Right lobe of liver (tissue), 6 donors: ENCODE data around the gene ACVRL1. TPM values are rescaled to one million over a fixed set of nuclear protein-coding genes. Genes with fewer than 3 reads are reported as not detected.

Source experiments
- ATAC-seq, 4 donors: fragments of 200-7000 bp; cut with Tn5 transposase; one replicate each; pipeline ENCODE4 v1.9.1; 2020; ENCODE audit warnings: mild to moderate bottlenecking in 4 of 4, moderate library complexity in 4 of 4
- DNase-seq, 3 donors: peaks; one replicate each; pipeline ENCODE4 v3.0.0-alpha.2; 2020
- H3K27ac ChIP-seq, 3 donors: fragments of 200-600 bp; one replicate each; pipeline ENCODE4 v1.8.0; 2022
- H3K27me3 ChIP-seq, 2 donors: fragments of 200-600 bp; one replicate each; pipeline ENCODE4 v1.8.0; 2022
- H3K36me3 ChIP-seq, 4 donors: fragments of 200-600 bp; sonication (generic) in 1 of 4; one replicate each; pipeline versions ENCODE4 v1.5.1 to v1.8.0; 2017 to 2022; ENCODE audit warnings: control low read depth in 1 of 4
- H3K4me1 ChIP-seq, 4 donors: fragments of 200-600 bp; sonication (generic) in 1 of 4; one replicate each; pipeline versions ENCODE4 v1.5.1 to v1.8.0; 2017 to 2022; ENCODE audit warnings: control low read depth in 1 of 4
- H3K4me3 ChIP-seq, 3 donors: fragments of 200-600 bp; one replicate each; pipeline ENCODE4 v1.8.0; 2022
- H3K9me3 ChIP-seq, 4 donors: fragments of 200-600 bp; sonication (generic) in 1 of 4; one replicate each; pipeline versions ENCODE4 v1.5.1 to v1.8.0; 2017 to 2022; ENCODE audit warnings: control low read depth in 1 of 4
- POLR2A ChIP-seq: fragments of 450-650 bp; IDR thresholded peaks from one replicate; pipeline ENCODE4 v1.6.1; 2017; ENCODE audit warnings: antibody characterized with exemption, mild to moderate bottlenecking
- WGBS: methylation state at CpG from one replicate; pipeline ENCODE4 v1.1.6; 2018; ENCODE audit warnings: low coverage, low lambda C conversion rate; ENCODE audit not compliant: insufficient coverage; ENCODE audit errors: missing lambda C conversion rate; 5-methylcytosine and 5-hydroxymethylcytosine counted together
- intact Hi-C, 2 donors: fragments of 100-400 bp; cut with DNase I; formaldehyde crosslinking; loops; one replicate each; pipeline versions ENCODE4 v1.11.2 to v1.14.1; 2022
- total RNA-seq, 6 experiments: library from RNA; depleted of rRNA in 2 of 6; stranded (reverse); fragments of >200 nt in 2 of 6; fragmentation: NEBNext Ultra II Directional in 3 of 6; extraction: Animal tissue kit (Norgen Biotek cat#: 25700) in 3 of 6; gene quantifications; one replicate each; pipeline versions ENCODE4 v1.1.0 to v1.2.4, GENCODE V29; 2016 to 2023
- TF ChIP-seq, protein P1 (sequence below), 4 donors: fragments of 200-600 bp in 3 of 4; fragments of 450-650 bp in 1 of 4; IDR thresholded peaks; one replicate each; pipeline versions ENCODE4 v1.5.1 to v1.8.0; 2016 to 2022; ENCODE audit warnings: antibody characterized with exemption in 4 of 4, mild to moderate bottlenecking in 2 of 4
- donor health status: DM: no; HTN: yes; CAD: no.
- donor health status: DM: no; HTN: no; CAD: no.
- donor health status: DM: no; HTN: no; CAD: no.
- donor health status: DM: no; HTN: yes; CAD: no.
- donor health status: DM: no; HTN: yes; CAD: no.

Gene ACVRL1
- total RNA-seq, 6 experiments from 2014 or later = 2.9 to 10.7 (median 6.2) TPM

DNA sequence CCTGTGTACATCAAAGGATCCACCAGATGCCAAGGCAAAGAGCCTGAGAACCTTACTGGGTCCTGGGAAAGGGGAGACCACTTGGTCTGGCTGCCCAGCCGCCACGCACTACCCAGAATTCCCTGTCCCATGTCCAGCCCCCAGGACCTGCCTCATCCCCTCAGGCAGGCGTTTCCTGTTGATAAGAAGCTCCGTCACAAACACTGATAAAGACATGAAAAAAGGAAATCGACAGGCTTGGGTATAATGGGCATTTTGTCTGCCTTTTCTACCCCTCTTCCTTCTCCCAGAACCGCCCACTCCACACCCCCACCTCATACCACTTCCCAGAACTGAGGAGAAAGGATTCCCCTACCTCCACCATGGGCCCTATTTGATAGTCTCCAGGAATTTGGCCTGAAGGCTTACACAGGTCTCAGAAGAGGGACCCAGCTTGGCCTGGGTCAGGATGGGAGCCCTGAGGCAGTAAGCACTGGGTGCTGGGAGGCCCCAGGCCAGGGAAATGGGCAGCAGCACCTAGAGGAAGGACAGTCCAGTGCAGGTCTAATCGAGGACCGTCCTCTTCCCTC lies 18.8 kb downstream of the ACVRL1 start:
- peak; percentile 2 to 22 (median 8) for ATAC-seq
- Histone ChIP-seq H3K4me1 (peaks cover 0 to 31% (median 15%) of the 10 kb centered on the region in 4 donors), H3K27ac (peak overlapping the region; percentile 6 to 59 (median 34)), H3K27me3 (no peaks in the 10 kb centered on the region), H3K4me3 (no peak overlapping the region), H3K9me3 (no peaks in the 10 kb centered on the region), H3K36me3 (no peaks in the 10 kb centered on the region)
- 6% methylated on average over 2 of the region's 8 CpGs for WGBS
- DNase-seq = peak in 1 of 3 donors; percentile 52
- TF ChIP-seq, protein P1, sequence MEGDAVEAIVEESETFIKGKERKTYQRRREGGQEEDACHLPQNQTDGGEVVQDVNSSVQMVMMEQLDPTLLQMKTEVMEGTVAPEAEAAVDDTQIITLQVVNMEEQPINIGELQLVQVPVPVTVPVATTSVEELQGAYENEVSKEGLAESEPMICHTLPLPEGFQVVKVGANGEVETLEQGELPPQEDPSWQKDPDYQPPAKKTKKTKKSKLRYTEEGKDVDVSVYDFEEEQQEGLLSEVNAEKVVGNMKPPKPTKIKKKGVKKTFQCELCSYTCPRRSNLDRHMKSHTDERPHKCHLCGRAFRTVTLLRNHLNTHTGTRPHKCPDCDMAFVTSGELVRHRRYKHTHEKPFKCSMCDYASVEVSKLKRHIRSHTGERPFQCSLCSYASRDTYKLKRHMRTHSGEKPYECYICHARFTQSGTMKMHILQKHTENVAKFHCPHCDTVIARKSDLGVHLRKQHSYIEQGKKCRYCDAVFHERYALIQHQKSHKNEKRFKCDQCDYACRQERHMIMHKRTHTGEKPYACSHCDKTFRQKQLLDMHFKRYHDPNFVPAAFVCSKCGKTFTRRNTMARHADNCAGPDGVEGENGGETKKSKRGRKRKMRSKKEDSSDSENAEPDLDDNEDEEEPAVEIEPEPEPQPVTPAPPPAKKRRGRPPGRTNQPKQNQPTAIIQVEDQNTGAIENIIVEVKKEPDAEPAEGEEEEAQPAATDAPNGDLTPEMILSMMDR (IDR thresholded peaks at IDR 0.05) = no peak
- no peak for TF ChIP-seq POLR2A
- intact Hi-C loops = no loop called here

DNA sequence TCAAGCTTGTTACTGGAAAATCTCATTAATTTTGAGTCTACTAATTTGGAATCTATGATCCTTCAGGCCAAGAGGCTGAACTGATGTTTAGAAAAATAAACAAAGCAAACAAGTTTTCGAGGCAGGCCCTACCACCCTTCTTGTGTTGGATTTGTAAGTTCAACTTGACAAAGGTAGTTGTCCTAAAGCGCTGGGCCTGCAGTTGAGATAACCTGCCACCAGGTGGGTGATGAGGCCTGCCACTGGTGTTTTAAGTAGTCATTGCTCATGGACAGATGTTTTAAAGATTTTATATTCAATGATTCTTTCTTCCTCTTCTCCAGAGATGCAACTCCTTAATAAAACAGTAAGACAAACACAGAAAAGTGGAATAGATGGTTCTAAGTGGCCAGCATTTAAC lies 19.4 kb downstream of the ACVRL1 start:
- DNase-seq (peak in 2 of 3 donors; percentile 58 to 75), ATAC-seq (peak; percentile 41 to 62 (median 55))
- H3K4me3 ChIP-seq = no peak overlapping the region
- TF ChIP-seq, protein P1 (IDR thresholded peaks at IDR 0.05) = peak; percentile 66 to 80 (median 76)
- TF ChIP-seq POLR2A = no peak
- no peaks in the 10 kb centered on the region for H3K27me3 ChIP-seq
- WGBS = 57% methylated on average over 2 of the region's 2 CpGs
- no peaks in the 10 kb centered on the region for H3K9me3 ChIP-seq
- intact Hi-C loops = no loop called here
- H3K36me3 ChIP-seq = no peaks in the 10 kb centered on the region
- peaks cover 0 to 29% (median 14%) of the 10 kb centered on the region in 4 donors for H3K4me1 ChIP-seq
- H3K27ac ChIP-seq = peak overlapping the region in 2 of 3 donors; percentile 34 to 59

DNA sequence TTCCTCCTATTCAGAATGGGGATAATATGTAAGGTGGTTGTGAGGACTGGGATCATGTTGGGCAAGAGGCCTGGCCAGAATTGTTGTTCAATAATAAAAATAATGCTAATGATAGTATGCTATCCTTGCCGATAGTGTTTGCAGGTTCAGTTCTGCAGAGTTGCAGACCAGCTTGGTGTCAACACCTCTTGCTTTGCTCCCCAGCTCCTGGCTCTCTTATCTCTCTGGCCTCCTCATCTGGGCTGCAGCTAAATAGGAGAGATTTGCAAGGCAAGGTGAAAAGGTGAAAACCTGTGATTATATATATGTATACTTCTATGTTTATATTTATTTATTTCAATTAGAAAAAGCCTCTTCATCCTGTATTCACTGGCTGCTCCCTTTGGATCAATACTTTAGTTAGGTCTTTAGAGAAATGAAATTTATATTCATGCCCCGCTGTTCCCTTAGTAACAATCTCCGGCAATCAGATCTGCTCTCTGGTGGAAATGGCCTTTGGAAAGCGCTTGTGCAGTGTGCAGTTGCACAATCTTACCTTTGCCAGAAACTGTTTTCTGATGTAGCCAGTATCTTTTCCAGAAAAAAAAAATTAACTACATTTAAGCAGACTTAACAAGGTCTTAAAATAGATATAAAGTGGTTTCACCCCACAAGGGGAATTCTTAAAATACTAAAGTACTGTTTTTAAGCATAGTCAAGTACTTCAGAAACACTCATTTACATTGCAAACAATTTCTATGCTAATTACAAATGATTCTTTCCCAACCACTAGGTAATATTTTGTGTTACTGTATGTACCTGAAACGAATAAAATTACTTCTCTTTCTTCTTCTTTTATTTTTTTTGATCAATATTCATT lies 25.1 kb downstream of the ACVRL1 start:
- H3K9me3 ChIP-seq = no peaks in the 10 kb centered on the region
- H3K27ac ChIP-seq = peak overlapping the region in 2 of 3 donors; percentile 39 to 52
- 25% methylated on average over 5 of the region's 5 CpGs for WGBS
- H3K4me1 ChIP-seq = peaks cover 0 to 17% (median 8%) of the 10 kb centered on the region in 4 donors
- H3K36me3 ChIP-seq = no peaks in the 10 kb centered on the region
- intact Hi-C loops = no loop called here
- ATAC-seq (peak; percentile 91 to 95 (median 94)), DNase-seq (no peak)
- H3K4me3 ChIP-seq = no peak overlapping the region
- no peaks in the 10 kb centered on the region for H3K27me3 ChIP-seq
- TF ChIP-seq POLR2A = no peak
- TF ChIP-seq, protein P1 (IDR thresholded peaks at IDR 0.05) = no peak

DNA sequence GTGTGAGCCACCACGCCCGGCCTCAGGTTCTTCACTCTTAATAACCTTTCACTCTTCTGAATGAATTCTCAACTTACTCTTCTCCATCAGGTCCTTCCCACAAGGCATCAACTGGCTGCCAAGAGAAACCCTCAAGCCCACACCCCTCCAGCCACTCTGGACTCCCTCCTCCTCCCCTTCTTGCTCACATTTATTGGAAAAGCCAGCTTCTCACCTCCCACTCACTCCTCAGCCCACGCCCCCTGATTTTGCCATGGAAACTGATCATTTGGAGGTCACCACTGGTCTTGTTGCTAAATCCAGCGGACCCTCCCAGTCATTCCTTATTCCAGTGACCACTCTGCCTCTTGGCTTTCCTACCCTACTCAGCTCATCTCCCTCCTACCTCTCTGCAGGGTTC lies 26.8 kb downstream of the ACVRL1 start:
- Histone ChIP-seq H3K4me1 (peaks cover 0 to 17% (median 8%) of the 10 kb centered on the region in 4 donors), H3K27me3 (no peaks in the 10 kb centered on the region), H3K27ac (no peak overlapping the region), H3K36me3 (no peaks in the 10 kb centered on the region), H3K4me3 (no peak overlapping the region), H3K9me3 (no peaks in the 10 kb centered on the region)
- no peak for DNase-seq
- intact Hi-C loops = no loop called here
- no peak for ATAC-seq
- TF ChIP-seq POLR2A = no peak
- TF ChIP-seq, protein P1 (IDR thresholded peaks at IDR 0.05) = no peak
- WGBS = 100% methylated on average over 4 of the region's 4 CpGs
